ENCODE data around the gene RHEB.

GRCh38 chr7:151494298-151495284 is 25.1 kb downstream of the RHEB start:
- TF ChIP-seq CTCF (IDR thresholded peaks at IDR 0.05): no peak
- no peak for TF ChIP-seq RXRA (IDR thresholded peaks at IDR 0.05; ENCODE audit: borderline replicate concordance, low read depth)
- no peak for TF ChIP-seq FOXM1 (IDR thresholded peaks at IDR 0.05; ENCODE audit: low read depth)
- no peak for TF ChIP-seq EZH2phosphoT487 (IDR thresholded peaks at IDR 0.05; ENCODE audit: borderline replicate concordance, low read depth)
